GM12801 (cell line): ENCODE measurements around the gene HSPBP1.

Experiments used
- CTCF ChIP-seq: IDR thresholded peaks from one replicate; pipeline ENCODE4 v1.5.1; 2011; ENCODE audit warnings: control low read depth; ENCODE audit not compliant: insufficient read length; ENCODE audit errors: extremely low read depth

HSPBP1 gene

GRCh38 chr19:55269299-55269698 is 10.6 kb downstream of the HSPBP1 start:
- TF ChIP-seq CTCF = no peak

GRCh38 chr19:55266840-55267239 is 13.1 kb downstream of the HSPBP1 start:
- no peak for TF ChIP-seq CTCF

GRCh38 chr19:55266404-55266803 is 13.5 kb downstream of the HSPBP1 start:
- no peak for TF ChIP-seq CTCF

GRCh38 chr19:55265723-55266386 is 14.1 kb downstream of the HSPBP1 start:
- TF ChIP-seq CTCF = no peak

- no peak for TF ChIP-seq CTCF
Observed at GRCh38 chr19:55265173-55265572, 14.7 kb downstream of the HSPBP1 start.

- TF ChIP-seq CTCF = no peak
Observed at GRCh38 chr19:55264531-55264930, 15.4 kb downstream of the HSPBP1 start.

GRCh38 chr19:55262359-55262758 is 17.6 kb downstream of the HSPBP1 start:
- TF ChIP-seq CTCF = no peak
